HG02840 (cell line): ENCODE measurements around the gene TRAF1.

ENCODE experiments used
- ATAC-seq: cut with Tn5 transposase; IDR thresholded peaks from one replicate; pipeline ENCODE4 v1.9.1; 2021; ENCODE audit warnings: mild to moderate bottlenecking, moderate library complexity, moderate number of reproducible peaks; ENCODE audit not compliant: unreplicated experiment, low FRiP score

The TRAF1 gene

DNA sequence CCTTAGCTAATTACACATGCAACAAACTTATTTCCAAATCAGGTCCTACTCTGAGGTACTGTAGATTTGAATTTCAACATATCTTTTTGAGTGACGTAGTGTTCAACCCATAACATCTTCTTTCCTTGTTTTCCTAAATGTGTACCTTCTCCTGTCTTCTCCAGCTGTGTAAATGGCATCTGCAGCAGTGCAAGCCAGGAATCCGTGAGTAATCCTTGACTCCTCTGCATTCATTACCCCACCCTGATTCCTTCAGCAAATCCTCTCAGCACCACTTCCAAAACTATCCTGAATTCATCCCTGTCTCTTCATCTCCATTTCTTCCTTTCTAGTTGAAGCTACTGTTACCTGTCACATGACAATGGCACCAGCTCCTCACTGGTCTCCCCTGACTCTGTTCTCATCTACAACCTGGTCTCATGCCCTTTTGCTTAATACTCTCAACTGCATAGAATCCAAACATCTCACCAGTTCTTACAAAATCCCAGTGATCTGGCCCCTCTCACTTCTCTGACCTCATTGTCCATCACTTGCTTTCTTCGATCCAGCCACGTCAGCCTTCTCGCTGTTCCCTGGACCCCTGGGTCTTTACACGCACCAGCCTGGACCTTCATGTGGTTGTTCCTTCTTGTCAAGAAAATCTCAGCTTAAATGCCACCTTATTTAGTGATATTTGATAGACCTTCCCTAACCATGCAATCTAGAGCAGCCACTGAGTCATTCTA is 14.6 kb upstream of the TRAF1 start:
- no peak for ATAC-seq

DNA sequence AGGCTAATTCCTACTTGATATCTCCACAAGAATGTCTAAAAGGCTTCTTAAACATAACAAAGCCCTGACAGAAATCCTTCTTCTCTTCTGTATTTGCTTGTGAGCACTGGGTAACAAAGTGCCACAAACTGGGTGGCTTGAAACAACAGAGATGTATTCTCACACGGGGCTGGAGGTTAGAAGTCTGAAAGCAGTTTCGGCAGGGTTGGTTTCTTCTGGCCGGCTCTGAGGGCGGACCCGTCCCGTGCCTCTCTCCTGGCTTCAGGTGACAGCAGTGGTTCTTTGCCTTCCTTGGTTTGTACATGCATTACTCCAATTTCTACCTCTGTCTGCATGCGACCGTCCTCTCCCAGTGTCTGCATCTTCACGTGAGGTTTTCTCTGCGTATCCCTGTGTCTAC is 14.0 kb upstream of the TRAF1 start:
- ATAC-seq = no peak

DNA sequence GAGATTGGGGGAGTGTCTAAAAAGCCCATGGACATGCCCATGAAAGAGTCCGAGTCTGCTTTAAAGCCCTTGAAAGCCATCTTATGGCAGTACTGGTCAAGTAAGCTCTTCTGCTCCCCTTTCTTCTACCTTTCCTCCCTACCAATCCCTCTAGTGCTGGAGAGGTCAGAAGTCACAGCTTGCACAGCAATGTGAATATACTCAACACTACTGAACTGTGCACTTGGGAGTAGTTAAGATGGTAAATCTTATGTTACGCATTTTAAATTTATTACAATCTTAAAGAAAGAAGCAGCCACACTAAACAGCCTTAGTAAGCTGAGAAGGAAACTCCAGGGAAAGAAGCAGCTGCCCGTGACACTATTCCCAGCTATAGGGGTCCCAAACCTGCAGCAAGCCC is 12.3 kb upstream of the TRAF1 start:
- no peak for ATAC-seq

DNA sequence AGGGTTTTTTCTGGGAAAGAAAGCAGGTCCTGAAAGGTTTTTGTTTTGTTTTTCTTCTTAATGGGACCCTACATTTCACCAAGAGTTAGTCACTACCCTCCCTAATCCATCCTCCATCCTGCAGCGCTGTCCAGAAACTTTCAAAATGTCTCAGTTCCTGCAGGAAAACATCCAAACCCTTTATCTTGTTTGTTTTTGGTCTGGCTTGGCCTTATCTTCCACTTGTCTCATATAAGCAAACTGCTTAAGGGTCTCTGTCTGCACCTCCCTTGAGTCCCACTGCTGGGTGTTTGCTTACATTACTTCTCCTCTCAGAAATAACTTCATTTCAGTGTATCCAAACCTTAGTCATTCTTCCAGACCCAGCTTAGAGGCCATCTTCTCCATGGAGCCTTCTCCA is 11.0 kb upstream of the TRAF1 start:
- no peak for ATAC-seq

DNA sequence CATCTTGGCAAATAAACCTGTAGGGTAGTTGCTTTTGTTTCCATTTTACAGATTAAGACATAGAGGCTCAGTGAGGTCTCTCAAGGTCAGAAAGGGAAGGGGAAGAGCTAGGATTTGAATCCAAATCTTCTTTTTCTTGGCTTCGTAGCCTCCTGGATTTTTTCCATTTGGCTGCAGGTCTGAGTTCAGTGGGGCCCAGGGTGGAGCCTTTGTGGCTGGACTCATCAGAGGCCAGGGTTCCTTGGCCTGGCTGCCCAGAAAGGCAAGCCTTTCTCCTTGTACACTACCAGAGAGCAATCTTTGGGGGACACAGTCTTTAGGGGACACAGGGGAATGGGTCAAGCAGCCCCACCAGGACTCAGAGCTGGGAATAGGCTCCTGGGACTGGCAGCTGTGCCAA is 10.5 kb upstream of the TRAF1 start:
- ATAC-seq = no peak

DNA sequence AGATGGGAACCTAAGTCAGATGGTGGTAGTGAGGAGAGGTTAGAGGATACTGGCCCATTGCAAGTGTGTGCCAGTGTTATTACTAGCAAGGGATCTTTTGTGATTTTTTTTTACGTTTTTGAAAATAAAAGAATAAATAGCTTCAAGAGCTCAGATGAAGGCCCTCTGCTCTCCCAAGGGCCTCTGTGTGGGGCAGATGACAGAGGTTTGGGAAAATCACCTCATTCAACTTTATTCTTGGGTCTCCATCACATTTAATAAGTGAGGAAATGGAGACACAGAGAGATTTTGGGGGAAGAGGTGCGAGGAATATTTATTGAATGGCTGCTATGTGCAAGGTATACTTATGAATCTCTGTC is 10.1 kb upstream of the TRAF1 start:
- no peak for ATAC-seq

DNA sequence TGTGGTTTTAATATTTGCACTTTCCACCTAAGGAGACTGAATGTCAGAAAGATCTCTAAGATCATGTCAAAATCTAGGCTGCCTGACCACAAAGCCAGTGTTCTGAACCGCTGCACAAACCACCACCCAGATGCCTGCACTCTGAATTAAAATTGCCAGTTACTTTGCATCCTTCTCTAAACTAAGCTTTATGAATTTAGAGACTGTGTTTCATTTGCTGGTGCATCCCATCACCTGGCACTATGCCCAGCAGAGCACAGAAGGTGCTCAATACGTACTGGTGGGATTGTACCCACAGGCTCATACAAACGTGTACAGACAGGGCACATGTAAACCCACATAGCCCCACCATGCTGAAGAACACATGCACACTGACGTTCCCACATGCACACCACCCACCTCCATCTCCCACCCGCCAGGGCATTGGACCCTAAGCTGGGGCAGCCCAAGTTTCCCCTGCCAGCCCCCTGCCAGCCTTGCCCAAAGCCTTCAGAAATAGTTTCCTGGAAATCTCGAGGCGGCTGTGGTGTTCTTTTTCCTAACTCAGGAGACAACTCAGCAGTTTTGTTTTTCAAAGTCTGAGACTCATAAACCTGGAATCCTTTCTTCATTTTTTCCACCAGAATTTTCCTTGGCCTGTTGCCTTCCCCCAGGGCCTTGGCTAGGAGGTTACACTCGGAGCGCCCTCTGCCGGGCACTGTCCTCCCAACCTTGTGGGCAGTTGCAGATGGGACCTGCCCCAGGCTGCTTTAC is 9.6 kb upstream of the TRAF1 start:
- no peak for ATAC-seq

DNA sequence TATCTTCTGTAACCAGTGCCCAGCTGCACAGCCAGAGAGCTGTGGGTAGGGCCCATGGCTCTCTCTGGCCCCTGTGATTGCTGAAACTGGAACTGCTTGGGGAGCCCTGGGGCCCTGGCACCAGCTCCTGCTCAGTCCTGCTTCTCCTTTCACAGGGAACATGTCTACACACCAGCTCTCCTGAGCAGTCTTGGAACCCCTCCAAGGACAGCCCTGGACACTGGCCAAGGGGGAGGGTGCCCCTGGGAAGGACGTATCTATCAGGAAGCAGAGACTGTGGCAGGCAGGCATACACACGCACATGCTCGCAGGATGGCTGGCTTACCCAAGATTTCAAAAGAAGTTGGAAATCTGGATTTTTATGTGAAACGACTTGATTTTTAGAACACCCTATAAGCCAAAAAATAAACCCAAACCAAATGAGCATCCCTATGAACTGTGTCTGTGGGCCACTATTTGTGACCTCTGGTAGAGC is 8.8 kb upstream of the TRAF1 start:
- no peak for ATAC-seq

DNA sequence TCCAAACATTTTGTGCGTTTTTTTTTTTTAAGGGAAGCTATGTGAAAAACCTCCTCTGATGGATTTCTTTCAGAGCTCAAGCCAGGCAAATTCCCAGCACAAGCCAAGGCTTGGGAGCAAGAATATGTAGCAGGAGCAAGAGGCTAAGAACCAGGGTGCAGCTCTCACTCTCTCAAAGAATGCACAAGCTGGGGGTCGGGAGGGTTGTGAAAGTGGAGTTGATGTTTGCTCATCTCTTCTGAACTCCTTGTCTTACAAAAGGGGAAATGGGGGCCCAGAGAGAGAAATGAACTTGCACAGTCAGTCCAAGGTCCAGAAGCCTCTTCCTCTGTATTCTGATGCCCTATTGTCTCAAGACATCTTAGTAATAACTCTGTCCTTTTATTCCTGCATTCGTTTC is 7.7 kb upstream of the TRAF1 start:
- ATAC-seq = no peak

DNA sequence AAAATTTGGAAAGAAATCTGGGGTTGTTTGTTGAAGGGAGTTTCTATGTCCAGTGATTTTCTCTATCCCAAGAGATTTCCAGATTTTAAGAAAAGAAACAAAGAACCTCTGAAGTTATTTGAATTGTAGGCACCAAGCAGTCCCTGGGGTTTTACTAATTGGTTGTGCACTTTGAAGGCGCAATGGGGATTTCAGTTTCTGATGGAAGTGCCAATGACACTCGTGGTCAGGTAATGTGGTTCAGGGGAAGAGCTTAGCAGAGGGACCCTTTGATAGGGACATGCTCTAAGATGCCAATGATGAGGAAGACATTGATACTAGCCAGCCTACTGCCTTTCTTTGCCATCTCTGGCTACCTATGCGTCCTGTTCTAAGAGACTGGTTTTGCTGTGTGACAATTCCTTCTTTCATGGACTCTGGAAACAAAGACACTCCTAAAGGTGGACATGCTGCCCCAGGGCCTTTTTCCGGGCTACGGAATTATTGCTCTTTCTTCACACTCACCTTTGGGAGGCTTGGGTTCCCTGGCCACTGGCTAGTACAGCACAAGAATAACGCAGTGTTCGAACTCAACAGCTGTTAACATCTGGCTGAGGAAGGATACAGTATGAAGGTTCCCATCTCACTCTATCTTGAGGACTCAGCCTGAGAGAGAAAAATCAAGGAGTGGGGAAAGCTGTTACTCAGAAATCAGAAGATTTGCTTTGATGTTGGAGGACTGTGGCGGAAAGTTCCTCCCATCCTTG is 6.9 kb upstream of the TRAF1 start:
- ATAC-seq = no peak

DNA sequence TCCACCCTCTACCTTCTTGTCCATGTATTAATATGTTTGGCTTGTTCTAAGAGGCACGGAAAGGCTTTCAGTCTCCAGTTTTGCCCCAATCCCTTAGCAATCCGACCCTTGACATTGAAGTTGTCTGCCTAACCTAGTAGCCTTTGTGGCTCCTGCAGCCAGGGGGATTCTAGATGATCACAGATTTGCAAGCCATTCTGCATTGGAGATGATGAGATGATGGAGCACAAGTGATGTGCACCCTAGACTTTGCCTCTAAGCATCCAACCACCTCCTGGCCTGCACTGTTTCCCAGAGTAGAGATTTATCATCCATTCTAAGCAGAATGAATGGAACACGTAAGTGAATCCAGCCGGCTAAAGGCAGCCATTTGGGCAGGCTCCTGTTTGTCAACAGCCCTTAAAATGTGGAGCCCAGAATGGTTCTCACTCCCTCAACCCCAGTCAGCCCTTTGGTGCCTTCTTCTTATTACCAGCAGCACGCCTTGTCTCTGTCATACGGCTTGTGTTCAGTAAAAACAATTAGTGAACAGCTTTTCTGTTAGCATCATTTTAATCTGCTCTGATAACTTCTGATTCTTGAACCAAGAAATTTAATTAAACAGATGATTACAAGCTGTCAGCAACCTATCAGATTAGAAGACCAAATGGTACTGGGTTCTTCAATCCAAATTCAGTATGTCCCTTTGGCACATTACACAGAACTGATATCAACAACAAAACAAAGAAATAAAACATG is 5.7 kb upstream of the TRAF1 start:
- no peak for ATAC-seq

DNA sequence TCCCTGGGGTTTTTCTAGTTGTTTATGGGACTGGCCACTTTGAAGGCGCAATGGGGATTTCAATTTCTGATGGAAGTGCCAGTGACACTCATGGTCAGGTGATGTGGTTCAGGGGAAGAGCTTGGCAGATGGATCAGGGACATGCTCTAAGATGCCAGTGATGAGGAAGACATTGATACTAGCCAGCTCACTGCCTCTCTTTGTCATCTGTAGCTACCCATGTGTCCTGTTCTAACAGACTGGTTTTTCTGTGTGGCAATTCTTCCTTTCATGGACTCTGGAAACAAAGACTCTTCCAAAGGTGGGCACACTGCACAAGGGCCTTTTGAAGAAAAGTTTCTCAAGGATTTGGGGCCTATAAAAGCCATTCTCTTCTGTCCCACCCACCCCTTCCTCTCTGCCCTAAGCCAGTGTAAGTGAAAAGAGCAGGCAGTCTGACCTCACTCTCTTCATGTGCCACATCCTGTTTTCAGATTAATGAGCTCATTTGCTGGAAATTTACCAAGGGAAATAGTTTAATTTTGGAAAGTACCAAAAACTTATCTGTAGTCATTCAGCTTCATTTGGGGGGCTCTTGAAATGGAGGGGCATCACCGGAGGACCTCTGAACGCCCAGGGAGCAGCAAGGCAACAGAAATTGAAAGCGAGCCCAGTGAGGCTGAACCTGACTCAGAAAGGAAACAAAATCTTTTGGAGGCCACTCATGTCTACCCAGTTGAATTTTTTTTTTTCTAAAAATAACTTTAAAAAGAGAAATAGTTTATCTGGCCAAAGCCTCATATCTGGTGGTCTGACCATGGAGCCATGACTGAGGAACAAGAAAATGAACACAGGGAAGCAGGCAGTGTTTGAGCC is 4.9 kb upstream of the TRAF1 start:
- peak; percentile 44 for ATAC-seq

DNA sequence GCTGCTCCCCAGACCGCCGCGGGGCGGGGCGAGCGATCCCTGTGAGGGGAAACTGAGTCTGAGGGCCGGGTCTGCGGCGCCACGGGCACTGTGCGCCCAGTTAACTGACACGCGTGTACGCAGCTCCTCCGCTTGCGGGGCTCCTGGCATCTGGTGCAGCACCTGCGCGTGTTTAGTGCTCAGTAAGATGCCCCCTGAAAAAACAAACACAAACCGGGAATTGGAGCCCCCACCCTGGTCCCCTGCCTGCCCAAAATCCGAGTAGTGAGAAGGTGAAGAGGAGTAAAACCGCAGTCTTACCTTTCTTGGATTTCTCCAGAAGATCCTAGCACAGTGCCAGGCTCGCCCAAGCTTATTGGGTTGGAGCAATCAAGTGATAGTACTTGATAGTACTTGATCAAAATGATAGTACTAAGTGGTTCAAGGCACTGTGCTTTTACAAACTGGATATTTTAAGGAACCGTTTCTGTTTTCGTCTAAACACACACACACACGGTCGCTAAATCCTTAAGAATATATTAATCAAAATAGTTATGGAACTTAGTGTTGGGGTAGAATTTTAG is 2.7 kb upstream of the TRAF1 start:
- no peak for ATAC-seq

DNA sequence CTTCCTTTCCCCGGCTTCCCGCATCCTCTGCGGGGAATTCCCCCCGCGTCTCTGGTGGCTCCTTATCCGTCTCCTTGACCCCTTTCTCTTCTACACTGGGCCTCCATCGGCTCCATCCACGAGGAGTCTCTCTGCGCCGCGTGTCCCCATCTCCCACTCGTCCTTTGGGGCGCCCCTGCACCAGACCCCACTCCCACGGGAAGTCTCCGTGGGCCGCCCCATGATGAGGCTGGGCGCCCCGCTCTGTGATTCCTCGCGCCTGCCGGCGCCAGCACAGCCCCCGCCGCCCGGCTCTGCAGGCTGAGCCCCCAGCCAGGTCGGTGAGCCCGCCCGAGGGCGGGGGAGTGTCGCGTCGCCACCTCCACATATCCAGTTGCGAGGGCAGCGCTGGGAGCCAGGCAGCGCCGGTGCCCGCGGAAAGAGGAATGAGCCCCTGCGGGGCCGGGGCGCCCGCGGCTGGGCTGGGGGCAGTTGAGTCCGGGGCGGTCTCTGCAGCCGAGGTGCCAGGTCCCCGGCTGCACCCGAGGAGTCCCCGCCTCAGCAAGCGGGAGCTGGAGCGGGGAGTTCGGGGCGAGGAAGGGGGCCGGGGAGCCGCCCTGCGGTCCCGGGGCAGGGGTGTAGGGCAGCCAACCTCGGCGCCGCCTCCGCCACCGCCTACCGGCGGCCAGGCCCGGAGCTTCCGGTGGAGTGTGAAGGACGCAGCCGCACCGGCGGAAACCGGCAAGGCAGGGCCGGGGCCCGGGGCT is 2.1 kb upstream of the TRAF1 start:
- peak; percentile 29 for ATAC-seq

DNA sequence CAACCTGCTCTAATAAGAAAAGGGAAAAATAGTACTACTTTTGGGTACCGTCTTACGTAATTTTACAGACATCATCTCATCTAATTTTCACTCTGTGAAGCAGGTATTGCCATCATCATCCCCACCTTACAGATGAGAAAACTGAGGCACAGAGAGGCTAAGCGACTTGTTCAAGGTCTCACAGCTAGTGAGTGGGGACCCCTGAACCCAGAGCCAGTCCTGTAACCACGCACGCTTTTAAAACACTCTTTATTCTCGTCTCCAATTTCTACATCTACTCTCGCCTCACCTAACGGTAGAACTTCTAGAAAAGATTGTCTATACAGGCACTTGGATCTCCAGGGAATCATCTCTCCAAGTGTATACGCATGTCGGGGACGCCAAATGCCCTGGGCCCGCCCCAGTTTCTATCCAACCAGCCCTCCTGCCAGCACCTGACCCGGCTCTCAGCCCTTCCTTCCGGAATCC is 1.5 kb upstream of the TRAF1 start:
- ATAC-seq = no peak

DNA sequence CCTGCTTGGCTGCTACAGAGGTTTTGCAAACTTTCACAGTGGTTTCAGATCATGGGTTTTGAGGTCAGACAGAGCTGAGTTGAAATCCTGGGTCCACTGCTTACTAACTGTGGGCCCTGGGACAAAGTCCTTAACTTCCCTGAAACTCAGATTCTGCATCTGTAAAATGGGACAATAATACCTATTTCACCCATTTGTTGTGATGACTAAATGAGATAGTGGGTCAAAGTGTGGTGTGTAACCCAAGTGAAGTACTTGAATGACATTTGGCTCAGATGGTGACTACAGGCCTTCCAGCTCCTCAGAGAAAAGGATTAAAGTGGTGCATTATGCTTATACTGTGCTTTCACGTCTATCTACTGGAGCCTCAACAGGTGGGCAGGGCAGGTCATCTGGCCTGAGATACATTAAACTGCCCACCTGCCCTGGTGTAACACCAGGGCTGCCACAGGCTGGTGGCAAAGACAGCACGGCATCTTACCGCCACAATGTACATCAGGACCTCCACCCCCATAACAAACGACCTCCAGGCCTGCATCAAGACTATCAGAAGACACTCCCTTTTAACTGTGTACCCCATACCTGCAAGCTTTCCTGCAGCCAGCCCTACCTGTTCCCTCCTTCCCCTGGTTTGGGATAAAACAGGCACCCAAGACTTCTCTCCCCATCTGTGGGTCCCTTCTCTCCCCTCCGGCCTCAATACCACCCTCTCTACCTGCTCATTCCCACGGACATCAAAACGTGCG is 846 bp upstream of the TRAF1 start:
- ATAC-seq = no peak

DNA sequence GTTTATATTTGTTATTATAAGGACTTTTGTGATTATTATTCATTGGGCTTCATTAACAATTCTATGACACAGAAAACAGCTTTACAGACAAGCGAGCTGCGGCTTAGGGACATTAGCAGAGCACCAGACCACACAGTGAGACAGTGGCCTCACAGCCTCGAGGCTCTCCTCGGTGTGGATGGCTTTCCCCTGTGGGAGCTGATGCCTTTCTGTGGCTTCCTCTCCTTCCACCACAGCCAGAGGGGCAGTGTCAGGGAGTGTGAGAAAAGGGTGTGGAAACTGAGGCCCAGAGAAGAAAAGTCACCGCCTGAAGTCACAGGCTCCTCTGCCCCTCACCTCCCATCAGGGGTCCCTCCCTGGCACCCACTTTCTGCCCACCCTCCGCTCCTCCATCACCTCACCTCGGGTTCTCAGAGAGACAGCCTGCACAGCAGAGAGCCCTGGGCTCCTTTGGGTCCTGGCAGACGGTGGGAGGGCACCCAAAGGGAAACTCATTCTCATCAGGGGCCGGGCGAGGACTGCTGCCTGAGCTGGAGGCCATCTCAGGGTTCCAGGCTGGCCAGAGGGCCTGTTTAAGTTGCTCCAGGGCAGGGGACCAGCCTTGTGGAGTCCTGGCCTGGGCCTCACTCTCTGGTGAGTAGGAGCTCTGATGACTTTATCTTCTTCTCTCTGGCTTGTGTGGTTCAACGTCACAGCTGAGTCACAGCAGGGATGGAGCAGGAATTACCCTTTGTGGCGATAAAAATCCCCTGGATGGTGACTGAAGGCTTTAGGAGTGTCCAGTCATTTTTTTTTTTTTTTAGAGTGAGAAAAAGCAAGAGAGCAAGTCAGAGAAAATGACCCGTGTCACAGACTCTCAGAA is 830 bp downstream of the TRAF1 start:
- peak; percentile 35 for ATAC-seq
